ENCODE data around the gene RGS4.

The RGS4 gene

DNA sequence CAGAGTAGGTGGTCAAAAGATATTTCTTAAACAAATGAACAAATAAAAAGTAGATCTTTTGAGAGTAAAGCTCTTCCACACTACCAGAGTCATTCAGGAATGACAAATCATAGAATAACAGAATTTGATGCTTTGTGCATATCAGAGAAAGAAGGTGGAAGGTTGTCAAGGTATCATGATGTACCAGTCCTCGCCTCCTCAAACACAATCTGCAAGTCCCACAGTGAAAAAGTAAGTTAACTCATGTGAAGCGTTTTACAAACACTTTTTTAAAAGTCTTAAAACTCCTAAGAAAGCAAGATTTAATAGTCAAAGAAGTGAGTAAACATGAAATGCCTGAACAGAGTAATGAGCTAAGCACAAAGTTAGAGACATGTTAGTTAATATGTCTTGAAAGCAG lies 2.5 kb upstream of the RGS4 start:
- TF ChIP-seq CTCF (IDR thresholded peaks at IDR 0.05; ENCODE audit: extremely low read depth, missing control alignments): no peak
- DNase-seq (ENCODE audit: low spot score): no peak

GRCh38 chr1:163068716-163069115 lies 445 bp upstream of the RGS4 start:
- DNase-seq (ENCODE audit: low spot score): no peak
- no peak for TF ChIP-seq CTCF (IDR thresholded peaks at IDR 0.05; ENCODE audit: extremely low read depth, missing control alignments)

- DNase-seq (ENCODE audit: low spot score): no peak
- TF ChIP-seq CTCF (IDR thresholded peaks at IDR 0.05; ENCODE audit: extremely low read depth, missing control alignments): no peak
Observed at GRCh38 chr1:163069655-163070277, 605 bp downstream of the RGS4 start.

GRCh38 chr1:163071405-163072255 lies 2.5 kb downstream of the RGS4 start:
- peak; percentile 52 for DNase-seq (ENCODE audit: low spot score)
- peak; percentile 46 for TF ChIP-seq CTCF (IDR thresholded peaks at IDR 0.05; ENCODE audit: extremely low read depth, missing control alignments)

GRCh38 chr1:163072658-163073057 lies 3.5 kb downstream of the RGS4 start:
- no peak for TF ChIP-seq CTCF (IDR thresholded peaks at IDR 0.05; ENCODE audit: extremely low read depth, missing control alignments)
- DNase-seq (ENCODE audit: low spot score): no peak

GRCh38 chr1:163074004-163074403 lies 4.8 kb downstream of the RGS4 start:
- no peak for DNase-seq (ENCODE audit: low spot score)
- no peak for TF ChIP-seq CTCF (IDR thresholded peaks at IDR 0.05; ENCODE audit: extremely low read depth, missing control alignments)

DNA sequence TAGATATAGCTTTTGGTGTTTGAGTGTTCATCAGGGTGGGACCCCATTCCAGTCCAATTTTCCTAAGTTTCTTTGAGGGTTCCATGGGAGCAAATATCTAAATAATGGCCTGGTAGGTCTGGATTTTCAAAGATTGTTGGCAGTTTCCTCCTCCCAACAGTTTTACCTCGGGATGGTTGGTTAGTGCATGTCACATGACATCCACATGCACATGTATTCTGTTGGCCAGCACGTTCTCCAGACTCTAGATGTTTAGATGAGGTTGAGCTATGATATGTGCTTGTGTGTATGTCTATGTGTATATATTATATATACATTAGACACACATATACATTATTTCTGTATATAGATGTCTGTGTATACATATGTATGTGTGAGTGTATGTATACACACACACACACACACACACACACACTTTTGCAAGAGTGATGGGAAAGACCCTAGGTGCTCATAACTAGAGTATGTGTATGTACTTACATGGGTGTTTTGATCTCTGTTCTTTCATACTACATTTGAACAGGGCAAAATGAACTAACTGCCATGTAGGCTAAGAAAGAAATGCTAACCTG lies 5.6 kb downstream of the RGS4 start:
- no peak for TF ChIP-seq CTCF (IDR thresholded peaks at IDR 0.05; ENCODE audit: extremely low read depth, missing control alignments)
- DNase-seq (ENCODE audit: low spot score): no peak
